ENCODE measurements around the gene NFKBIA. TPM values are rescaled to one million over a fixed set of nuclear protein-coding genes. Genes with fewer than 3 reads are reported as not detected.

NFKBIA gene
- total and polyA plus RNA-seq, 10 donors = 107 to 482 (median 305) TPM

DNA sequence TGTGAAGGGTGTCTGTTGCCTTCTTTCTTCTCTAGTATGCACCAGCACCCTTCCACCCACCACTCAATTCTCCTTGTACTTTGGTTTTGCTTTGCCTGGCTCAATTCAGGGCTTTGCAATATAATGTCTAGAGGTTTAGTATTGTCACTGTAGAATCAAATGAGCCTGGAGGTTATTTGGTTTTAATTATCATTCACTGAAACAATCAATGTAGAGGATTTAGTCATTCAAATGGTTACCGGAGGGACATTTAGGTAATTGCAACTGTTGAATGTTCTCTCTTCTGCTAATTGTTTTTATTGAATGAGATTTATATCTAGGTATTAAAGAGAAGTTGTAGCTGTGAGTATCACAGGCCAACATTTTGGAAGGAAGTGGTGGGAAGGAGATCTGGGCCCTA is 29.3 kb upstream of the NFKBIA start:
- no peak for DNase-seq

DNA sequence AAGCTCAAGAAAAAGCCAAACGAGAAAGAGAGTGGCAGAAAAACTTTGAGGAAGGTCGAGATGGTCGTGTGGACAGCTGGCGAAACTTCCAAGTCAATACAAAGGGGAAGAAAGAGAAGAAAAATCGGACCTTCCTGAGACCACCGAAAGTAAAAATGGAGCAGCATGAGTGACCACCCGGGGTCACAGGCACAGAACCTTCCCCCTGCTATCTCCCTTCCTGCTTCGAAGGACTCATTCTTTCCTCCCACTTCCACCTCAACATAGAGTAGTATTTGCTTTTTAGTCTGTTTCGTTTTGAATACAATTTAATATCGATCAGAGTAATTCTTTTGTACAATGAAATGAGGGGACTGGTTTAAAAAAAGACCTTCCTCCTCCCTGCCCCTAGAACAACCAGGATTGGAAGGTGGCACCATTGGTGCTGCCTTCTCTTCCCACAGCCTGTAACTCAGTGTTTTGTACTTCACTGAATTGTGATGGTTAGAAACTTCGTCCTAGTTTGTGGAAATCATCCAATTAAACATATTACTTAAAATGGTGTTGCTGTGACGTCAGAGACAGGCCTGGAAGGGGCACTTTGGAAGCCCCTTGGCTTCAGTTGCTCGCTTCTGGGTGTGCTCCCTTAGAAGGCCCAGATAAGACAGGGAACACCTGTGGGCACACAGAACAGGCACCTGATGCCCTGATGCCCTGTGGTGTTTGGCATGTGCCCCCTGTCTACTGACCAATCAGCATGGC is 26.1 kb upstream of the NFKBIA start:
- Histone ChIP-seq H3K9me3 (no peaks in the 10 kb centered on the region), H3K4me3 (peak overlapping the region in 3 of 8 donors; percentile 4 to 43 (median 25)), H3K4me1 (peaks cover 0 to 5% (median 0%) of the 10 kb centered on the region in 6 donors), H3K27me3 (replicated peaks in 1 of 7) (no peaks in the 10 kb centered on the region), H3K36me3 (no peaks in the 10 kb centered on the region), H3K27ac (peak overlapping the region in 7 of 8 donors; percentile 13 to 72 (median 36))
- 58 to 82% (median 63%) methylated on average over 13 of the region's 13 CpGs for WGBS, 5 donors
- TF ChIP-seq, protein P1, sequence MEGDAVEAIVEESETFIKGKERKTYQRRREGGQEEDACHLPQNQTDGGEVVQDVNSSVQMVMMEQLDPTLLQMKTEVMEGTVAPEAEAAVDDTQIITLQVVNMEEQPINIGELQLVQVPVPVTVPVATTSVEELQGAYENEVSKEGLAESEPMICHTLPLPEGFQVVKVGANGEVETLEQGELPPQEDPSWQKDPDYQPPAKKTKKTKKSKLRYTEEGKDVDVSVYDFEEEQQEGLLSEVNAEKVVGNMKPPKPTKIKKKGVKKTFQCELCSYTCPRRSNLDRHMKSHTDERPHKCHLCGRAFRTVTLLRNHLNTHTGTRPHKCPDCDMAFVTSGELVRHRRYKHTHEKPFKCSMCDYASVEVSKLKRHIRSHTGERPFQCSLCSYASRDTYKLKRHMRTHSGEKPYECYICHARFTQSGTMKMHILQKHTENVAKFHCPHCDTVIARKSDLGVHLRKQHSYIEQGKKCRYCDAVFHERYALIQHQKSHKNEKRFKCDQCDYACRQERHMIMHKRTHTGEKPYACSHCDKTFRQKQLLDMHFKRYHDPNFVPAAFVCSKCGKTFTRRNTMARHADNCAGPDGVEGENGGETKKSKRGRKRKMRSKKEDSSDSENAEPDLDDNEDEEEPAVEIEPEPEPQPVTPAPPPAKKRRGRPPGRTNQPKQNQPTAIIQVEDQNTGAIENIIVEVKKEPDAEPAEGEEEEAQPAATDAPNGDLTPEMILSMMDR (IDR thresholded peaks at IDR 0.05 in 8 of 11, conservative IDR thresholded peaks at IDR 0.05 in 3 of 11) = no peak
- TF ChIP-seq POLR2A (IDR thresholded peaks at IDR 0.05) (no peak), POLR2AphosphoS5 (IDR thresholded peaks at IDR 0.05) (no peak)
- no peak for DNase-seq
- intact Hi-C loops (cut with DNase I; ENCODE audit: low total_unique reads) = no loop called here

More for the DNA sequence above, 29.3 kb upstream of the NFKBIA start:
- TF ChIP-seq, protein P1 (IDR thresholded peaks at IDR 0.05 in 8 of 11, conservative IDR thresholded peaks at IDR 0.05 in 3 of 11) = no peak
- TF ChIP-seq POLR2A (IDR thresholded peaks at IDR 0.05) (no peak), POLR2AphosphoS5 (IDR thresholded peaks at IDR 0.05) (no peak)
- WGBS, 5 donors = 93 to 100% (median 98%) methylated on average over 1 of the region's 1 CpG
- Histone ChIP-seq H3K27me3 (replicated peaks in 1 of 7) (no peaks in the 10 kb centered on the region), H3K4me1 (no peaks in the 10 kb centered on the region), H3K4me3 (no peak overlapping the region), H3K9me3 (no peaks in the 10 kb centered on the region), H3K27ac (no peak overlapping the region), H3K36me3 (no peaks in the 10 kb centered on the region)
- intact Hi-C loops (cut with DNase I; ENCODE audit: low total_unique reads) = no loop called here

DNA sequence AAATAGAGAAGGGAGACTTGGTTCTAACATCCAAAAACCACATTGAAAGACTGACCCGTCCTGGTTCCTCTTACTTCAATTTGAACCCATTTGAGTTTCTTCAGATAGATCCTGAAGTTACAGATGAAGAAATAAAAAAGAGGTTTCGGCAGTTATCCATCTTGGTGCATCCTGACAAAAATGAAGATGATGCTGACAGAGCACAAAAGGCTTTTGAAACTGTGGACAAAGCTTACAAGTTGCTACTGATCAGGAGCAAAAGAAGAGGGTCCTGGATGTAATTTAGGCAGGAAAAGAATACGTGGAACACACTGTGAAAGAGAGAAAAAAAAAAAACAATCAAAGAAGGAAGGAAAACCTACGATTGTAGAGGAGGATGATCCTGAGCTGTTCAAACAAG is 25.4 kb upstream of the NFKBIA start:
- no peaks in the 10 kb centered on the region for H3K36me3 ChIP-seq
- no peaks in the 10 kb centered on the region for H3K9me3 ChIP-seq
- peak overlapping the region in 2 of 8 donors; percentile 25 to 43 for H3K4me3 ChIP-seq
- H3K27me3 ChIP-seq (replicated peaks in 1 of 7) = no peaks in the 10 kb centered on the region
- H3K4me1 ChIP-seq = peaks cover 0 to 5% (median 0%) of the 10 kb centered on the region in 6 donors
- TF ChIP-seq POLR2AphosphoS5 (IDR thresholded peaks at IDR 0.05) (no peak), POLR2A (IDR thresholded peaks at IDR 0.05) (no peak)
- TF ChIP-seq, protein P1 (IDR thresholded peaks at IDR 0.05 in 8 of 11, conservative IDR thresholded peaks at IDR 0.05 in 3 of 11) = no peak
- intact Hi-C loops (cut with DNase I; ENCODE audit: low total_unique reads) = no loop called here
- DNase-seq = no peak
- WGBS, 5 donors = 42 to 67% (median 61%) methylated on average over 4 of the region's 4 CpGs
- peak overlapping the region in 7 of 8 donors; percentile 13 to 72 (median 36) for H3K27ac ChIP-seq

DNA sequence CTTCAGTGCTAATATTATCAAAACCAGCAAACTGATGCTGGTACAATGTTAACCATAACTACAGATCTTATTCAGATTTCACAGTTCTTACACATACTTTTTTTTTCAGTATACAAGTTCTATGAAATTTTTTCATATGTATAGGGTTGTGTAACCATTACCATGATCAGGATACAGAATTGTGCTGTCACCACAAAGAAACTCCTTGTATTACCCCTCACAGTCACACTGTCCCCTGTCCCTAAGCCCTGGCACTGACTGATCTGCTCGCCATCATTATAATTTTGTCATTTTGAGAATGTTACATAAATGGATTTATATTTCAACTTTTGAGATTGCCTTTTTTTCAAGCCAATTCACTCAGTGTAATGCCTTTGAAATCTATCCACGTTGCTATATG is 21.3 kb upstream of the NFKBIA start:
- H3K27ac ChIP-seq = no peak overlapping the region
- TF ChIP-seq POLR2AphosphoS5 (IDR thresholded peaks at IDR 0.05) (no peak), POLR2A (IDR thresholded peaks at IDR 0.05) (no peak)
- TF ChIP-seq, protein P1 (IDR thresholded peaks at IDR 0.05 in 8 of 11, conservative IDR thresholded peaks at IDR 0.05 in 3 of 11) = no peak
- intact Hi-C loops (cut with DNase I; ENCODE audit: low total_unique reads) = no loop called here
- H3K4me1 ChIP-seq = peaks cover 0 to 16% (median 6%) of the 10 kb centered on the region in 6 donors
- H3K36me3 ChIP-seq = no peaks in the 10 kb centered on the region
- 72 to 86% (median 77%) methylated on average over 2 of the region's 2 CpGs for WGBS, 5 donors
- no peaks in the 10 kb centered on the region for H3K27me3 ChIP-seq (replicated peaks in 1 of 7)
- no peak for DNase-seq
- no peak overlapping the region for H3K4me3 ChIP-seq
- H3K9me3 ChIP-seq = peaks cover 0 to 8% (median 4%) of the 10 kb centered on the region in 8 donors

All from spleen (tissue), 11 donors.